ENCODE data around the gene SOCS1.

DNA sequence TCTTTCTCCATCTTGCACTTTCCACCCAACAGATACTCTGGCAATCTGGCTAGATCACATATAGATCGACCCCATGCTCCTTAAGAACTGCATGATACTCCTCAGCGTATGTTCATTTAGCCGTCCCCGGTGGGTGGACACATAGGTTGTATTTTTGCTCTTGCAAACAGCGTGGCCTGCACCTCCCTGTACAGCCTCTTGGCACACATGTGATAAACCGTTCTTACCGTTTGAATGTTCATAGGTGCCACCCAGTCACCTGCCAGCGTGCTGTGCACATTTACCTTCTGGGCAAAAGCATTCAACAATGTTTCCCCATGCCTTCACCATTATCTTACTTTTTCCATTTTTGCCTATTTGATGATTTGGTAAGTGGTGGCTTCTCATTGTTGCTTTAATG lies 6.9 kb upstream of the SOCS1 start:
- TF ChIP-seq, protein P1, sequence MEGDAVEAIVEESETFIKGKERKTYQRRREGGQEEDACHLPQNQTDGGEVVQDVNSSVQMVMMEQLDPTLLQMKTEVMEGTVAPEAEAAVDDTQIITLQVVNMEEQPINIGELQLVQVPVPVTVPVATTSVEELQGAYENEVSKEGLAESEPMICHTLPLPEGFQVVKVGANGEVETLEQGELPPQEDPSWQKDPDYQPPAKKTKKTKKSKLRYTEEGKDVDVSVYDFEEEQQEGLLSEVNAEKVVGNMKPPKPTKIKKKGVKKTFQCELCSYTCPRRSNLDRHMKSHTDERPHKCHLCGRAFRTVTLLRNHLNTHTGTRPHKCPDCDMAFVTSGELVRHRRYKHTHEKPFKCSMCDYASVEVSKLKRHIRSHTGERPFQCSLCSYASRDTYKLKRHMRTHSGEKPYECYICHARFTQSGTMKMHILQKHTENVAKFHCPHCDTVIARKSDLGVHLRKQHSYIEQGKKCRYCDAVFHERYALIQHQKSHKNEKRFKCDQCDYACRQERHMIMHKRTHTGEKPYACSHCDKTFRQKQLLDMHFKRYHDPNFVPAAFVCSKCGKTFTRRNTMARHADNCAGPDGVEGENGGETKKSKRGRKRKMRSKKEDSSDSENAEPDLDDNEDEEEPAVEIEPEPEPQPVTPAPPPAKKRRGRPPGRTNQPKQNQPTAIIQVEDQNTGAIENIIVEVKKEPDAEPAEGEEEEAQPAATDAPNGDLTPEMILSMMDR (IDR thresholded peaks at IDR 0.05; ENCODE audit: insufficient read depth, low read length): no peak
- no peak for TF ChIP-seq POLR2AphosphoS5 (IDR thresholded peaks at IDR 0.05; ENCODE audit: low read depth)
- no peak for TF ChIP-seq GABPA (IDR thresholded peaks at IDR 0.05; ENCODE audit: low read depth)
- TF ChIP-seq, protein P2, sequence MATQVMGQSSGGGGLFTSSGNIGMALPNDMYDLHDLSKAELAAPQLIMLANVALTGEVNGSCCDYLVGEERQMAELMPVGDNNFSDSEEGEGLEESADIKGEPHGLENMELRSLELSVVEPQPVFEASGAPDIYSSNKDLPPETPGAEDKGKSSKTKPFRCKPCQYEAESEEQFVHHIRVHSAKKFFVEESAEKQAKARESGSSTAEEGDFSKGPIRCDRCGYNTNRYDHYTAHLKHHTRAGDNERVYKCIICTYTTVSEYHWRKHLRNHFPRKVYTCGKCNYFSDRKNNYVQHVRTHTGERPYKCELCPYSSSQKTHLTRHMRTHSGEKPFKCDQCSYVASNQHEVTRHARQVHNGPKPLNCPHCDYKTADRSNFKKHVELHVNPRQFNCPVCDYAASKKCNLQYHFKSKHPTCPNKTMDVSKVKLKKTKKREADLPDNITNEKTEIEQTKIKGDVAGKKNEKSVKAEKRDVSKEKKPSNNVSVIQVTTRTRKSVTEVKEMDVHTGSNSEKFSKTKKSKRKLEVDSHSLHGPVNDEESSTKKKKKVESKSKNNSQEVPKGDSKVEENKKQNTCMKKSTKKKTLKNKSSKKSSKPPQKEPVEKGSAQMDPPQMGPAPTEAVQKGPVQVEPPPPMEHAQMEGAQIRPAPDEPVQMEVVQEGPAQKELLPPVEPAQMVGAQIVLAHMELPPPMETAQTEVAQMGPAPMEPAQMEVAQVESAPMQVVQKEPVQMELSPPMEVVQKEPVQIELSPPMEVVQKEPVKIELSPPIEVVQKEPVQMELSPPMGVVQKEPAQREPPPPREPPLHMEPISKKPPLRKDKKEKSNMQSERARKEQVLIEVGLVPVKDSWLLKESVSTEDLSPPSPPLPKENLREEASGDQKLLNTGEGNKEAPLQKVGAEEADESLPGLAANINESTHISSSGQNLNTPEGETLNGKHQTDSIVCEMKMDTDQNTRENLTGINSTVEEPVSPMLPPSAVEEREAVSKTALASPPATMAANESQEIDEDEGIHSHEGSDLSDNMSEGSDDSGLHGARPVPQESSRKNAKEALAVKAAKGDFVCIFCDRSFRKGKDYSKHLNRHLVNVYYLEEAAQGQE (IDR thresholded peaks at IDR 0.05; ENCODE audit: insufficient replicate concordance, low read depth): no peak
- no peak for TF ChIP-seq SPI1 (IDR thresholded peaks at IDR 0.05; ENCODE audit: borderline replicate concordance, low read depth)
